ENCODE measurements around the gene IFNK.

IFNK gene

DNA sequence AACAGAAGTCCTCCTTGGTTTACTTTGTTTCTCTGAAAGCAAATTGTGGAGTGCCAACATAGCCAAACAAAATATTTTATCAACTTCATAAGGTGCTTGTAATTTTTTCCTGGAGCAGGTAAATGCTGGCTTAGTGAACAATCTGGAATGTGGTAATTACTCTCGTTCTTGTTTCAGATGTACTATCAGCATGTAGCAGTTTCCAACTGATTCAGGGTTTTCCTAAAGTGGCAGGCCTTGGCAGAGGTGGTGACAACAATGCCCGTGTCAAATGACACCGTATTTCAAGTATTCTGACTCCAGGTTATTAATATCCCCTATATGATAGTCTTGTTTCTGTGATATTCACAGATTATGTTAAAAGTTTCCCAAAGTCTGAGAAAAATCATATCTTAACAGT, 48.0 kb downstream of the IFNK start:
- in situ Hi-C loops (cut with HindIII; ENCODE audit: low sequenced_read_pairs), result no loop called here

DNA sequence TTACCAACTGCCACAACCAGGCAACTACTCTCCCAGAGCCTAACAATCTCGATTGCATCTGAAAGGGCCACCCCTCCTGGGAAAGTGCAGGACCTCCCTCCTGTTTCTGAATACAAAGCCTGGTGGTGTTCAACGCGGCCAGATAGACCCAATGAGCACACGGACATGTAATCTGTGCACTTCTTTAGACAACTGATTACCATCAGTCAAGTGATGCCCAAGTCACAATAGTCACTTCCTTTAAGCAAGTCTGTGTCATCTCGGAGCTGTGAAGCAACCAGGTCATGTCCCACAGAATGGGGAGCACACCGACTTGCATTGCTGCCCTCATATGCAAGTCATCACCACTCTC, 48.5 kb downstream of the IFNK start:
- in situ Hi-C loops (cut with HindIII; ENCODE audit: low sequenced_read_pairs), result no loop called here

DNA sequence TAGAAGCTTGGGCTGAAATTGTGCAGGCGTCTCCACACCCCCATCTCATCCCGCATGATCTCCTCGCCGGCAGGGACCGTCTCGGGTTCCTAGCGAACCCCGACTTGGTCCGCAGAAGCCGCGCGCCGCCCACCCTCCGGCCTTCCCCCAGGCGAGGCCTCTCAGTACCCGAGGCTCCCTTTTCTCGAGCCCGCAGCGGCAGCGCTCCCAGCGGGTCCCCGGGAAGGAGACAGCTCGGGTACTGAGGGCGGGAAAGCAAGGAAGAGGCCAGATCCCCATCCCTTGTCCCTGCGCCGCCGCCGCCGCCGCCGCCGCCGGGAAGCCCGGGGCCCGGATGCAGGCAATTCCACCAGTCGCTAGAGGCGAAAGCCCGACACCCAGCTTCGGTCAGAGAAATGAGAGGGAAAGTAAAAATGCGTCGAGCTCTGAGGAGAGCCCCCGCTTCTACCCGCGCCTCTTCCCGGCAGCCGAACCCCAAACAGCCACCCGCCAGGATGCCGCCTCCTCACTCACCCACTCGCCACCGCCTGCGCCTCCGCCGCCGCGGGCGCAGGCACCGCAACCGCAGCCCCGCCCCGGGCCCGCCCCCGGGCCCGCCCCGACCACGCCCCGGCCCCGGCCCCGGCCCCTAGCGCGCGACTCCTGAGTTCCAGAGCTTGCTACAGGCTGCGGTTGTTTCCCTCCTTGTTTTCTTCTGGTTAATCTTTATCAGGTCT, 49.0 kb downstream of the IFNK start, which contains the start of gene C9orf72:
Gene C9orf72, minus strand, starts transcription at position 564 of the 716 bp plus-strand sequence. CDS start 6,361 bp downstream, outside the sequence.
- in situ Hi-C loops (cut with HindIII; ENCODE audit: low sequenced_read_pairs), result no loop called here

DNA sequence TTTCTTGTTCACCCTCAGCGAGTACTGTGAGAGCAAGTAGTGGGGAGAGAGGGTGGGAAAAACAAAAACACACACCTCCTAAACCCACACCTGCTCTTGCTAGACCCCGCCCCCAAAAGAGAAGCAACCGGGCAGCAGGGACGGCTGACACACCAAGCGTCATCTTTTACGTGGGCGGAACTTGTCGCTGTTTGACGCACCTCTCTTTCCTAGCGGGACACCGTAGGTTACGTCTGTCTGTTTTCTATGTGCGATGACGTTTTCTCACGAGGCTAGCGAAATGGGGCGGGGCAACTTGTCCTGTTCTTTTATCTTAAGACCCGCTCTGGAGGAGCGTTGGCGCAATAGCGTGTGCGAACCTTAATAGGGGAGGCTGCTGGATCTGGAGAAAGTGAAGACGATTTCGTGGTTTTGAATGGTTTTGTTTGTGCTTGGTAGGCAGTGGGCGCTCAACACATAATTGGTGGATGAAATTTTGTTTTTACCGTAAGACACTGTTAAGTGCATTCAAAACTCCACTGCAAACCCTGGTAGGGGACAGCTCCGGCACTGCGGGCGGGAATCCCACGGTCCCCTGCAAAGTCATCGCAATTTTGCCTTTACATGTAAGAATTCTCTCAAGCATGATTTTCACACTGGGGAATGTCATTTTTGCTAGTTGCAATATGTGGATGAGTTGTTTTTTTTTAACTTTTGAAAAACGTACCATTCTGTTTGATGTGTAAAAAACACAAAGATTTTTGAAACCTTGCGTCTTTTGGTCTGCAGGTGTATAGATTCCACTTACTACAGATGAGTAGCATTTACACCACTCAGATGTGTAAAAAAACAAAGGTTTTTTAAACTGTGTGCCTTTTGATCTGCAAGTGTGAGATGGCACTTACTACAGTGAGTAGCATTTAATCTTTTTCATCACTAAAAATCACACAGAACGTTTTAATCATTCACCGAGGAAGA, 49.8 kb downstream of the IFNK start:
- in situ Hi-C loops (cut with HindIII; ENCODE audit: low sequenced_read_pairs), result no loop called here

All from DLD1 (cell line).